GM12872 (cell line): ENCODE results near the gene TRANK1.

ENCODE experiments used
- CTCF ChIP-seq: IDR thresholded peaks from 3 replicates; pipeline ENCODE4 v1.5.1; 2011; ENCODE audit warnings: low read depth, mild to moderate bottlenecking, low read length, moderate library complexity; ENCODE audit not compliant: insufficient read depth

TRANK1 gene

GRCh38 chr3:36954452-36955134, 9.7 kb upstream of the TRANK1 start:
- TF ChIP-seq CTCF: no peak

- no peak for TF ChIP-seq CTCF
Measured at GRCh38 chr3:36945333-36945980, 603 bp upstream of the TRANK1 start.

GRCh38 chr3:36944012-36944640, 728 bp downstream of the TRANK1 start:
- TF ChIP-seq CTCF: no peak

- no peak for TF ChIP-seq CTCF
Measured at GRCh38 chr3:36943601-36944000, 1.3 kb downstream of the TRANK1 start.

GRCh38 chr3:36942638-36943248, 2.1 kb downstream of the TRANK1 start:
- TF ChIP-seq CTCF: no peak

GRCh38 chr3:36941658-36942057, 3.2 kb downstream of the TRANK1 start:
- no peak for TF ChIP-seq CTCF

GRCh38 chr3:36941162-36941561, 3.7 kb downstream of the TRANK1 start:
- TF ChIP-seq CTCF: no peak
